NCI-H446 (cell line): ENCODE results near the gene GOLGA8A.
"Not testable (repeated sequence)": the region's sequence is repeated elsewhere in the genome, so short reads cannot be mapped to it uniquely, and the experiment has no call there.

Source experiments
- DNase-seq, 2 experiments: peaks; one replicate each; lab custom pipeline; 2025; lab: John Stamatoyannopoulos, UW

Gene GOLGA8A

GRCh38 chr15:34409511-34409910 is 28.1 kb downstream of the GOLGA8A start:
- DNase-seq: not testable (repeated sequence)

- DNase-seq: not testable (repeated sequence)
Observed at GRCh38 chr15:34408973-34409372, 28.6 kb downstream of the GOLGA8A start.

- DNase-seq: not testable (repeated sequence)
Observed at GRCh38 chr15:34403899-34404298, 33.7 kb downstream of the GOLGA8A start.

GRCh38 chr15:34403160-34403598 is 34.4 kb downstream of the GOLGA8A start:
- not testable (repeated sequence) for DNase-seq

- not testable (repeated sequence) for DNase-seq
Observed at GRCh38 chr15:34397637-34398259, 39.9 kb downstream of the GOLGA8A start.

GRCh38 chr15:34392981-34393380 is 44.6 kb downstream of the GOLGA8A start:
- DNase-seq: not testable (repeated sequence)

- not testable (repeated sequence) for DNase-seq
Observed at GRCh38 chr15:34389594-34390086, 48.0 kb downstream of the GOLGA8A start.
